Measurements from ENCODE around the gene IDUA. TPM values are rescaled to one million over a fixed set of nuclear protein-coding genes. Genes with fewer than 3 reads are reported as not detected.
A peak's percentile ranks its signal among the peaks of the same experiment; 100 is the strongest.

The IDUA gene
- total RNA-seq, 1 experiment from 2014 or later: 46.6 TPM

DNA sequence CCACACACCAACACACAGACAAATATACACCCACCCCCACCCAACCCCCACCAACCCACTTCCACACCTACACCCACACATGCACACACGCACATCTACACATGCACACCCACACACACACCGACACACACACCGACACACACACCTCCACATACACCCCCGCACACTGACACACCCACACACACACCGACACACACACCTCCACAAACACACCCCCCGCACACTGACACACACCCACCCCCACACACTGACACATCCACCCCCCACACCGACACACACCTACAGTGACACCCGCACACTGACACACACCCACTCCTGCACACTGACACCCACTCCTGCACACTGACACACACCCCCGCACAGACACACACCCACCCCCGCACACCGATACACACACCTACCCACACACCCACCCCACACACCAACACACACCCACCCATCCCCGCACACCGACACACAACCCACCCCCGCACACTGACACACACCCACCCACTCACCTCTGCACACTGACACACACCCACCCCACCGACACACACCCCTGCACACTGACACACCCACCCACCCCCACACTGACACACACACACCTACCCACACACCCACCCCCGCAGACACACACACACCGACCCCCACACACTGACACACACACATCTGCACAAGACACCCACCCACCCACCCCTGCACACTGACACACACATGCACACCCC lies 55.7 kb downstream of the IDUA start:
- peaks cover 49% of the 10 kb centered on the region for H3K4me1 ChIP-seq (replicated peaks; ENCODE audit: insufficient read depth)
- ChIA-PET POLR2A (ENCODE audit: unreplicated experiment) (no interaction called here), CTCF (no interaction called here)
- H3K27me3 ChIP-seq (ENCODE audit: insufficient read depth, low read depth): 0 out of 2 replicates have a peak, but pooled peaks cover 4% of the 10 kb centered on the region
- no peak overlapping the region for H2AFZ ChIP-seq
- no peaks in the 10 kb centered on the region for H3K79me2 ChIP-seq (ENCODE audit: low read depth)
- BruUV-seq (replicated peaks): no TSS peak
- H3K9me2 ChIP-seq (ENCODE audit: insufficient read depth): no peaks in the 10 kb centered on the region
- TF ChIP-seq EZH2 (IDR thresholded peaks at IDR 0.05; ENCODE audit: low read depth): no peak
- TF ChIP-seq, protein P1, sequence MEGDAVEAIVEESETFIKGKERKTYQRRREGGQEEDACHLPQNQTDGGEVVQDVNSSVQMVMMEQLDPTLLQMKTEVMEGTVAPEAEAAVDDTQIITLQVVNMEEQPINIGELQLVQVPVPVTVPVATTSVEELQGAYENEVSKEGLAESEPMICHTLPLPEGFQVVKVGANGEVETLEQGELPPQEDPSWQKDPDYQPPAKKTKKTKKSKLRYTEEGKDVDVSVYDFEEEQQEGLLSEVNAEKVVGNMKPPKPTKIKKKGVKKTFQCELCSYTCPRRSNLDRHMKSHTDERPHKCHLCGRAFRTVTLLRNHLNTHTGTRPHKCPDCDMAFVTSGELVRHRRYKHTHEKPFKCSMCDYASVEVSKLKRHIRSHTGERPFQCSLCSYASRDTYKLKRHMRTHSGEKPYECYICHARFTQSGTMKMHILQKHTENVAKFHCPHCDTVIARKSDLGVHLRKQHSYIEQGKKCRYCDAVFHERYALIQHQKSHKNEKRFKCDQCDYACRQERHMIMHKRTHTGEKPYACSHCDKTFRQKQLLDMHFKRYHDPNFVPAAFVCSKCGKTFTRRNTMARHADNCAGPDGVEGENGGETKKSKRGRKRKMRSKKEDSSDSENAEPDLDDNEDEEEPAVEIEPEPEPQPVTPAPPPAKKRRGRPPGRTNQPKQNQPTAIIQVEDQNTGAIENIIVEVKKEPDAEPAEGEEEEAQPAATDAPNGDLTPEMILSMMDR (conservative IDR thresholded peaks at IDR 0.05): no peak
- H4K20me1 ChIP-seq (ENCODE audit: insufficient read depth): no peaks in the 10 kb centered on the region
- H3K27ac ChIP-seq: no peak overlapping the region
- H3K9me3 ChIP-seq (ENCODE audit: insufficient read depth, low read depth): no peaks in the 10 kb centered on the region
- intact Hi-C loops (cut with micrococcal nuclease; ENCODE audit: unreplicated experiment): loop anchor here (5.0 to 10.0 kb wide), 4 partner anchors 40 to 292 kb away; partner anchors contain the start of gene CTBP1
- no peak overlapping the region for H3K4me2 ChIP-seq
- H3F3A ChIP-seq (ENCODE audit: insufficient read depth, low read depth): peaks cover 26% of the 10 kb centered on the region; the same call in 1 of the 2 replicates
- no peak overlapping the region for H3K4me3 ChIP-seq
- no peak for DNase-seq
- no peaks in the 10 kb centered on the region for H3K36me3 ChIP-seq (ENCODE audit: low read depth)

GRCh38 chr4:1043162-1043561 lies 56.3 kb downstream of the IDUA start:
- H3K4me3 ChIP-seq: peak overlapping the region; percentile 32; the same call in 1 of the 2 replicates
- no peak for DNase-seq
- H3F3A ChIP-seq (ENCODE audit: insufficient read depth, low read depth): peaks cover 26% of the 10 kb centered on the region; the same call in 1 of the 2 replicates
- POLR2A ChIA-PET (ENCODE audit: unreplicated experiment): interaction anchor here (0.5 kb wide), 1 partner anchor 51 kb away, joined by 3 read pairs; no protein-coding TSS in a partner anchor
- 0 out of 2 replicates have a peak, but pooled peaks cover 4% of the 10 kb centered on the region for H3K27me3 ChIP-seq (ENCODE audit: insufficient read depth, low read depth)
- no peaks in the 10 kb centered on the region for H3K9me3 ChIP-seq (ENCODE audit: insufficient read depth, low read depth)
- TF ChIP-seq, protein P1 (conservative IDR thresholded peaks at IDR 0.05): no peak
- no peak for TF ChIP-seq EZH2 (IDR thresholded peaks at IDR 0.05; ENCODE audit: low read depth)
- H2AFZ ChIP-seq: no peak overlapping the region
- no TSS peak for BruUV-seq (replicated peaks)
- H3K36me3 ChIP-seq (ENCODE audit: low read depth): no peaks in the 10 kb centered on the region
- peaks cover 49% of the 10 kb centered on the region for H3K4me1 ChIP-seq (replicated peaks; ENCODE audit: insufficient read depth)
- CTCF ChIA-PET: no interaction called here
- peak overlapping the region; percentile 80 for H3K4me2 ChIP-seq
- H3K79me2 ChIP-seq (ENCODE audit: low read depth): no peaks in the 10 kb centered on the region
- H4K20me1 ChIP-seq (ENCODE audit: insufficient read depth): no peaks in the 10 kb centered on the region
- H3K27ac ChIP-seq: 0 out of 2 replicates have a peak overlapping the region, but pooled peaks have one; percentile 25
- no peaks in the 10 kb centered on the region for H3K9me2 ChIP-seq (ENCODE audit: insufficient read depth)
- intact Hi-C loops (cut with micrococcal nuclease; ENCODE audit: unreplicated experiment): loop anchor here (5.0 to 10.0 kb wide), 4 partner anchors 39 to 292 kb away; partner anchors contain the start of gene CTBP1

- DNase-seq: peak; percentile 95 to 96
- Histone ChIP-seq H3K4me1 (replicated peaks; ENCODE audit: insufficient read depth) (peaks cover 49% of the 10 kb centered on the region), H3K79me2 (ENCODE audit: low read depth) (no peaks in the 10 kb centered on the region), H4K20me1 (ENCODE audit: insufficient read depth) (no peaks in the 10 kb centered on the region), H3K4me2 (peak overlapping the region; percentile 80), H3K27ac (peak overlapping the region; percentile 45), H3K9me2 (ENCODE audit: insufficient read depth) (no peaks in the 10 kb centered on the region), H3K9me3 (ENCODE audit: insufficient read depth, low read depth) (no peaks in the 10 kb centered on the region), H3K36me3 (ENCODE audit: low read depth) (no peaks in the 10 kb centered on the region), H3F3A (ENCODE audit: insufficient read depth, low read depth) (peaks cover 26% of the 10 kb centered on the region; the same call in 1 of the 2 replicates), H2AFZ (peak overlapping the region; percentile 49; the same call in 1 of the 2 replicates), H3K4me3 (peak overlapping the region; percentile 17; the same call in 1 of the 2 replicates), H3K27me3 (ENCODE audit: insufficient read depth, low read depth) (0 out of 2 replicates have a peak, but pooled peaks cover 4% of the 10 kb centered on the region)
- intact Hi-C loops (cut with micrococcal nuclease; ENCODE audit: unreplicated experiment): loop anchor here (5.0 to 10.0 kb wide), 4 partner anchors 38 to 291 kb away; partner anchors contain the start of gene CTBP1
- BruUV-seq (replicated peaks): TSS peak; percentile 95
- ChIA-PET POLR2A (ENCODE audit: unreplicated experiment) (interaction anchor here (0.5 to 0.6 kb wide), 2 partner anchors 33 to 52 kb away, joined by 3 to 12 read pairs; no protein-coding TSS in a partner anchor), CTCF (no interaction called here)
- no peak for TF ChIP-seq EZH2 (IDR thresholded peaks at IDR 0.05; ENCODE audit: low read depth)
- TF ChIP-seq, protein P1 (conservative IDR thresholded peaks at IDR 0.05): no peak
These were observed 57.0 kb downstream of the IDUA start for GRCh38 chr4:1043651-1044468.
